Bronchial smooth muscle cell (primary cell): ENCODE data around the gene ZNF518B. TPM values are rescaled to one million over a fixed set of nuclear protein-coding genes. Genes with fewer than 3 reads are reported as not detected.

Experiments
- total RNA-seq: library from RNA; depleted of rRNA; stranded (reverse); fragments of >200 nt; gene quantifications from 2 replicates; pipeline ENCODE4 v1.2.1, GENCODE V29; 2014

Gene ZNF518B, protein sequence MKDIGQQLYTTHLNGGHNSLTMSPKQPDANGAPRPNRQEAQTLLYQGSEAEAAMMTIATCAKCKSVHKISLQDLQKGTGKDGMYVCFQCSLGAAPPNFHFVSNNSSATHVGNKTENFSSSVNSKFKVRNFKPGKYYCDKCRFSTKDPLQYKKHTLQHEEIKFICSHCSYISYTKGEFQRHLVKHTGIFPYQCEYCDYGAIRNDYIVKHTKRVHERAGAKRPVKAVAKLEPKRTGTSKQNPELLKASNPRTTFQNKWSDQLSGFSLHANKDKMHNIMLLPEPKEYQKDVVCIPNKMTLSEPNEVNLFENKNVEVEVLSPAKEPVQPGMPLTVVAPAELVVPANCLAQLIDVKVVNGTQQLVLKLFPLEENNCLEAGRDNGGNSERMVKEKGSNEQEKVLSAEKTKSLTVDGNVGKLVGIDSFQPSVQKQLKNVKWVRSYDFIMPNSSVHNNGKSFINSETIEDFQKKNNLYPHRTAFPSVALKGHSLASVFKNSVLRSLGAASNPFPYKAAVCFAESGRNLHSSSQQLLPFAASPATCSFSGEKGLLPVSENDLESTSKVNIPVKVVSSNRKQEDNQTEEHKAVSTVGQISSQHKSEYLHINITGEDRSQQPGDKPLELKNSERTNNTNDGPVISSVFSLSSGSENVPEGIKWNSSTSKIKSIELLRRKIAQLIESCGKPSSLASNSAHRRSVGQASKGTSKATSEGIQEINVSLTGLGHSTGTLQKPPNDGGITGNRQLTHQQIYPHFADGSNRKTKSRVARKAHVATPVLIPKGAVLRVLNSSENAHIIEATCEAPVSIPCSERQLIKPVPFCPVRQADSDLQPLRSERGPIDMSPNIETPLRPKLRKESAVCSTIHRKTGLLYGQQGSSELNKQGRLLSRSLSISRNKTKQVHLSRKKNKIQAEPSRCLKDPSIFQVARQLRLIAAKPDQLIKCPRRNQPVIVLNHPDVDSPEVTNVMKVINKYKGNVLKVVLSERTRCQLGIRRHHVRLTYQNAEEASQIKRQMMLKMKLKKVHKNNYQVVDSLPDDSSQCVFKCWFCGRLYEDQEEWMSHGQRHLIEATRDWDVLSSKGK
- 23.8 and 26.4 TPM in 2 replicates for total RNA-seq

DNA sequence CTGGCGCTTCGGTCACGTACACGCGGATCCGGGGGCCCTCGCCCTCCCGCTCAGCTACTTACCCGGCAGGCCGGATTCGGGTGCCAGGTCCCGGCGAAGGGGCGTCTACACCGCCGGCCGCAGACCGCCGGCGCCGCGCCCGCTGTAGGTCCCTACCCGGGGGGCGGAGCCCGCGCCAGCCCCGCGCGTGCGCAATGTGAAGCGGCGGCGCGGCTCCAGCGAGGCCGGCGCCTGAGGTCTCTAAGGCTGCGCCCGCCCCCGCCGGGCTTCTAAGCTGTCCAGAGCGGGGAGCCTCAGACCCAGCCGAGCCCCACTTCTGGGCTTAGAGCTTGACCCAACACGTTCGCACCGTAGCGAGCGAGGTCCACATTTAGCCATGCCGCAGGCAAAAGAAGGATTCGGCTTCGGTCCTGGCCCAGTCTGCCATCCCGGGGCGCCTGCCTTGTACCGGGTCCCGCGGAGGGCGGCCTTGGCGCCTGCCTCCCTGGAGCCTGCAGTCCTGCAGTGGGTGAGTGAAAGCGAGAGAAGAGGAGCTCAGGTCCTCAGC is at the start of gene ZNF518B:
Gene ZNF518B (minus strand): TSS at position 172 of the 547 bp plus-strand sequence. CDS start 11,098 bp downstream, outside the sequence.

Other genes starting within 250 kb of the ZNF518B start
- gene CLNK, start 227.3 kb upstream of the ZNF518B start, total RNA-seq: not detected in 2 replicates